Uterus (tissue), 4 donors: ENCODE measurements around the gene POLA1. TPM values are rescaled to one million over a fixed set of nuclear protein-coding genes. Genes with fewer than 3 reads are reported as not detected.

ENCODE experiments used
- DNase-seq, 2 donors: peaks; one replicate each; pipeline ENCODE4 v3.0.0-alpha.2; 2019 to 2020
- H3K27ac ChIP-seq, 2 donors: fragments of 200-600 bp; sonication (generic); 1 replicate in 1 of 2; 2 replicates in 1 of 2; pipeline ENCODE4 v1.5.1; 2016 to 2018
- H3K27me3 ChIP-seq, 2 donors: fragments of 200-600 bp; sonication (generic); one replicate each; pipeline ENCODE4 v1.5.1; 2018 to 2019; ENCODE audit warnings: control low read depth in 1 of 2
- H3K36me3 ChIP-seq, 2 donors: fragments of 200-600 bp; sonication (generic); one replicate each; pipeline ENCODE4 v1.5.1; 2019; ENCODE audit warnings: control low read depth in 1 of 2
- H3K4me1 ChIP-seq, 2 donors: fragments of 200-600 bp; sonication (generic); one replicate each; pipeline ENCODE4 v1.5.1; 2018 to 2019; ENCODE audit warnings: control low read depth in 1 of 2
- H3K4me3 ChIP-seq, 2 donors: fragments of 200-600 bp; sonication (generic); 1 replicate in 1 of 2; 2 replicates in 1 of 2; pipeline ENCODE4 v1.5.1; 2018 to 2019; ENCODE audit warnings: mild to moderate bottlenecking in 1 of 2
- H3K9me3 ChIP-seq, 2 donors: fragments of 200-600 bp; sonication (generic); one replicate each; pipeline ENCODE4 v1.5.1; 2019; ENCODE audit warnings: control low read depth in 1 of 2
- CTCF ChIP-seq, 4 experiments: fragments of 200-600 bp in 2 of 4; fragments of 450-650 bp in 2 of 4; sonication (generic) in 2 of 4; IDR thresholded peaks; one replicate each; pipeline ENCODE4 v1.5.1; 2016 to 2019; ENCODE audit warnings: antibody characterized with exemption in 4 of 4, mild to moderate bottlenecking in 2 of 4, moderate library complexity in 1 of 4
- POLR2A ChIP-seq, 2 donors: fragments of 450-650 bp; IDR thresholded peaks; one replicate each; pipeline ENCODE4 v1.6.1; 2016; ENCODE audit warnings: antibody characterized with exemption in 2 of 2, mild to moderate bottlenecking in 1 of 2, moderate library complexity in 1 of 2
- intact Hi-C: fragments of 100-400 bp; cut with DNase I; formaldehyde crosslinking; loops from one replicate; pipeline ENCODE4 v1.15.1; 2023; ENCODE audit warnings: low total_unique reads
- total RNA-seq, 4 donors: library from RNA; depleted of rRNA in 3 of 4; stranded (reverse); fragments of >200 nt in 3 of 4; gene quantifications; one replicate each; pipeline versions ENCODE4 v1.1.0 to v1.2.4, GENCODE V29; 2014 to 2023
- donor health status: DM: yes; HTN: yes; CAD: no.

POLA1 gene
- total RNA-seq, 4 donors from 2014 or later, result 11.8 to 78.2 (median 26.3) TPM

DNA sequence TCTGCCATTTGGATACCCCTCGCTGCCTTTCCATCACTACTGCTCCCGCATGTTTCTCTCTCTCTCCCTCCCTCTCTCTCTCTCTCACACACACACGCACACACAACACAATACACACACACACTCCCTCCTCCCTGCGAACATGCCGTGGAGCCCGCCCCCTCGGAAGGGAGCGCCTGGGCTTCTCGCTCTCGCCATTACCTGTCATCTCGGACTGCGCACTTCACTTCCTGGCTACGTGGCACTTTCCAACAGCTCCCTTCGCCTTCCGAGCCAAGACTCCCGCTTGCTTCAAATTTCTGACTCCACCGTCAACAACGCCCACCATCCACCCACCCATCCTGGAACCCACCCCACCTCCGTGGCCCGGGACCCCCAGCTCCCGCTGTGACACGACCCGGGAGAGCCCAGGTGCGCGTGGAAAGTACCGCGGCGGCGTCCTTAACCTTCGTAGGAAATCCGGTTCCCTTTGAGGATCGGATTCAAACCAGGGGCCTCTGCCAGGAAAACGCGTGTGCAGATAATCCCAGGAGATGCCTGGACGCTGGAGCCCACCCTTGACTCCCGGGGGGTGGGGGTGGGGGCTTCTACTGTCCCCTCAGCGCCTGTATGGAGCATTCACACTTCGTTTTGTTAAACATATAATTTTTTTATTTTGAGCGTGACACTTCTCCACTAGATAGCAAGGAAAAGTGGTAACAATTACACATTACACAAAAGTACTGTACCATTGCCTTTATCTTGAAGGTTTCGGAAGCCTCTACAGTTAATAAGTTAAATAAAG, 309.5 kb downstream of the POLA1 start:
- intact Hi-C loops, result no loop called here
- Histone ChIP-seq H3K27ac (no peak overlapping the region), H3K27me3 (peaks cover 0 to 38% of the 10 kb centered on the region in 2 donors), H3K36me3 (no peaks in the 10 kb centered on the region), H3K4me3 (peak overlapping the region in 1 of 2 donors; percentile 7), H3K9me3 (no peaks in the 10 kb centered on the region), H3K4me1 (no peaks in the 10 kb centered on the region)
- DNase-seq, result no peak
- TF ChIP-seq CTCF (IDR thresholded peaks at IDR 0.05) (no peak), POLR2A (IDR thresholded peaks at IDR 0.05) (no peak)

GRCh38 chrX:25004040-25004439, 310.3 kb downstream of the POLA1 start:
- H3K4me3 ChIP-seq, result no peak overlapping the region

GRCh38 chrX:25004485-25005032, 310.8 kb downstream of the POLA1 start:
- DNase-seq, result no peak
- Histone ChIP-seq H3K4me1 (no peaks in the 10 kb centered on the region), H3K36me3 (no peaks in the 10 kb centered on the region), H3K9me3 (no peaks in the 10 kb centered on the region), H3K27ac (no peak overlapping the region), H3K27me3 (peaks cover 0 to 47% of the 10 kb centered on the region in 2 donors), H3K4me3 (peak overlapping the region in 1 of 2 donors; percentile 27)
- intact Hi-C loops, result no loop called here
- no peak for TF ChIP-seq POLR2A (IDR thresholded peaks at IDR 0.05)
- TF ChIP-seq CTCF (IDR thresholded peaks at IDR 0.05), result no peak

More at GRCh38 chrX:25004040-25004439, 310.3 kb downstream of the POLA1 start:
- Histone ChIP-seq H3K27me3 (peaks cover 0 to 46% of the 10 kb centered on the region in 2 donors), H3K9me3 (no peaks in the 10 kb centered on the region), H3K4me1 (no peaks in the 10 kb centered on the region), H3K27ac (no peak overlapping the region), H3K36me3 (no peaks in the 10 kb centered on the region)
- intact Hi-C loops, result no loop called here
- TF ChIP-seq CTCF (IDR thresholded peaks at IDR 0.05), result no peak
- TF ChIP-seq POLR2A (IDR thresholded peaks at IDR 0.05), result no peak
- DNase-seq, result no peak

- peak overlapping the region in 1 of 2 donors; percentile 27 for H3K4me3 ChIP-seq
- peaks cover 0 to 43% of the 10 kb centered on the region in 2 donors for H3K27me3 ChIP-seq
- TF ChIP-seq CTCF (IDR thresholded peaks at IDR 0.05) (no peak), POLR2A (IDR thresholded peaks at IDR 0.05) (no peak)
- DNase-seq, result no peak
- no peaks in the 10 kb centered on the region for H3K9me3 ChIP-seq
- H3K27ac ChIP-seq, result no peak overlapping the region
- H3K4me1 ChIP-seq, result no peaks in the 10 kb centered on the region
- intact Hi-C loops, result no loop called here
- no peaks in the 10 kb centered on the region for H3K36me3 ChIP-seq
Measured at GRCh38 chrX:25005034-25005381, 311.3 kb downstream of the POLA1 start.
